CD14-positive monocyte (primary cell): ENCODE results near the gene BEST2. TPM values are rescaled to one million over a fixed set of nuclear protein-coding genes. Genes with fewer than 3 reads are reported as not detected.
A peak's percentile ranks its signal among the peaks of the same experiment; 100 is the strongest.

Experiments used
- DNase-seq, 3 donors: peaks; one replicate each; pipeline ENCODE4 v3.0.0-alpha.2; 2011 to 2022
- H2AFZ ChIP-seq: 2 replicates; pipeline ENCODE4 v1.6.0; 2012; ENCODE audit warnings: mild to moderate bottlenecking, low read depth, low read length, inconsistent platforms; ENCODE audit not compliant: insufficient read depth, poor library complexity, severe bottlenecking
- H3K27ac ChIP-seq, 2 donors: 1 replicate in 1 of 2; 2 replicates in 1 of 2; pipeline ENCODE4 v1.5.1; 2012 to 2013; ENCODE audit warnings: low read length in 2 of 2, control low read depth in 1 of 2, inconsistent platforms in 1 of 2, low read depth in 1 of 2, mild to moderate bottlenecking in 1 of 2
- H3K27me3 ChIP-seq, 2 donors: one replicate each; pipeline versions ENCODE4 v1.6.0 to v1.6.1; 2011 to 2013; ENCODE audit warnings: low read length in 2 of 2; ENCODE audit not compliant: control insufficient read depth in 2 of 2, insufficient read depth in 2 of 2
- H3K36me3 ChIP-seq, 2 donors: replicated peaks in 1 of 2; 1 replicate in 1 of 2; 2 replicates in 1 of 2; pipeline versions ENCODE4 v1.5.1 to v1.6.1; 2012 to 2013; ENCODE audit warnings: low read length in 2 of 2, control low read depth in 1 of 2, inconsistent platforms in 1 of 2, mild to moderate bottlenecking in 1 of 2; ENCODE audit not compliant: insufficient read depth in 2 of 2, control insufficient read depth in 1 of 2
- H3K4me1 ChIP-seq, 2 donors: 1 replicate in 1 of 2; 2 replicates in 1 of 2; pipeline versions ENCODE4 v1.5.1 to v1.6.1; 2012 to 2013; ENCODE audit warnings: low read length in 2 of 2, control low read depth in 1 of 2, inconsistent platforms in 1 of 2, mild to moderate bottlenecking in 1 of 2, moderate library complexity in 1 of 2; ENCODE audit not compliant: insufficient read depth in 2 of 2, control insufficient read depth in 1 of 2
- H3K4me2 ChIP-seq: replicated peaks from 2 replicates; pipeline ENCODE3; 2012; ENCODE audit warnings: low read length, moderate library complexity, mild to moderate bottlenecking; ENCODE audit not compliant: poor library complexity, severe bottlenecking; ENCODE audit errors: extremely low read depth
- H3K4me3 ChIP-seq, 3 experiments: fragments of 200-600 bp in 1 of 3; sonication (generic) in 1 of 3; replicated peaks in 1 of 3; 1 replicate in 2 of 3; 2 replicates in 1 of 3; pipeline ENCODE4 v1.5.1; 2011 to 2013; ENCODE audit warnings: low read length in 3 of 3, mild to moderate bottlenecking in 3 of 3, control low read depth in 2 of 3, low read depth in 2 of 3, inconsistent platforms in 1 of 3, moderate library complexity in 1 of 3
- H3K79me2 ChIP-seq: 2 replicates; pipeline ENCODE4 v1.6.0; 2012; ENCODE audit warnings: mild to moderate bottlenecking, control low read depth, inconsistent platforms, low read length, moderate library complexity; ENCODE audit not compliant: insufficient read depth
- H3K9ac ChIP-seq: 2 replicates; pipeline ENCODE4 v1.6.0; 2017; ENCODE audit warnings: low read length, mild to moderate bottlenecking; ENCODE audit not compliant: insufficient read depth, poor library complexity, severe bottlenecking
- H3K9me3 ChIP-seq, 2 donors: replicated peaks in 1 of 2; 1 replicate in 1 of 2; 2 replicates in 1 of 2; pipeline versions ENCODE4 v1.5.1 to v1.6.1; 2012 to 2013; ENCODE audit warnings: low read length in 2 of 2, control low read depth in 1 of 2; ENCODE audit not compliant: control insufficient read depth in 1 of 2, insufficient read depth in 1 of 2
- H4K20me1 ChIP-seq: 2 replicates; pipeline ENCODE4 v1.6.0; 2012; ENCODE audit warnings: mild to moderate bottlenecking, low read length, control low read depth, moderate library complexity; ENCODE audit not compliant: insufficient read depth
- H3K27ac Mint-ChIP-seq, 7 donors: one replicate each; pipeline ENCODE4 v1.8.0; 2020; ENCODE audit warnings: mild to moderate bottlenecking in 7 of 7, mixed read lengths in 7 of 7, moderate library complexity in 6 of 7, inconsistent platforms in 2 of 7
- H3K27me3 Mint-ChIP-seq, 3 donors: one replicate each; pipeline ENCODE4 v1.8.0; 2021 to 2022; ENCODE audit warnings: low read depth in 3 of 3, mild to moderate bottlenecking in 3 of 3, mixed read lengths in 3 of 3, moderate library complexity in 3 of 3, inconsistent platforms in 1 of 3
- H3K36me3 Mint-ChIP-seq, 2 donors: one replicate each; pipeline ENCODE4 v1.8.0; 2020; ENCODE audit warnings: mixed read lengths in 2 of 2, inconsistent platforms in 1 of 2, mild to moderate bottlenecking in 1 of 2
- H3K4me1 Mint-ChIP-seq: one replicate; pipeline ENCODE4 v1.8.0; 2020; ENCODE audit warnings: mild to moderate bottlenecking, mixed read lengths
- H3K4me3 Mint-ChIP-seq, 2 donors: one replicate each; pipeline ENCODE4 v1.8.0; 2020; ENCODE audit warnings: mild to moderate bottlenecking in 2 of 2, mixed read lengths in 2 of 2, moderate library complexity in 1 of 2
- H3K9me3 Mint-ChIP-seq, 7 donors: one replicate each; pipeline ENCODE4 v1.8.0; 2020 to 2022; ENCODE audit warnings: mixed read lengths in 7 of 7, mild to moderate bottlenecking in 6 of 7, moderate library complexity in 6 of 7, inconsistent platforms in 2 of 7
- CTCF ChIP-seq: fragments of 200-600 bp; IDR thresholded peaks from one replicate; pipeline ENCODE4 v1.8.0; 2022; ENCODE audit warnings: antibody characterized with exemption, mild to moderate bottlenecking
- WGBS: methylation state at CpG from one replicate; pipeline ENCODE4 v1.1.5; 2013; ENCODE audit warnings: missing lambda C conversion rate; ENCODE audit not compliant: insufficient coverage; 5-methylcytosine and 5-hydroxymethylcytosine counted together
- intact Hi-C, 2 donors: fragments of 100-400 bp; cut with micrococcal nuclease; formaldehyde crosslinking; loops; one replicate each; pipeline versions ENCODE4 v1.15.0 to v1.15.1; 2023
- polyA plus RNA-seq, 3 donors: library from polyadenylated mRNA; depleted of rRNA in 1 of 3; unstranded in 2 of 3; stranded (reverse) in 1 of 3; fragments of 300-500 nt in 2 of 3; fragments of >200 nt in 1 of 3; fragmentation: Illumina TruSeq in 2 of 3; gene quantifications; 1 replicate in 2 of 3; 2 replicates in 1 of 3; pipeline ENCODE4 v1.2.3, GENCODE V29; 2012 to 2021

The BEST2 gene
- polyA plus RNA-seq, 3 donors: not detected

GRCh38 chr19:12785431-12786031 is 33.9 kb downstream of the BEST2 start:
- peak overlapping the region; percentile 95 to 100 for H3K27ac ChIP-seq
- no peak overlapping the region for H3K27ac Mint-ChIP-seq
- intact Hi-C loops: loop anchor here (10.0 kb wide), 1 partner anchor 1059 kb away; no protein-coding TSS in a partner anchor
- TF ChIP-seq CTCF: no peak
- H2AFZ ChIP-seq: no peak overlapping the region
- peaks cover 0 to 2% of the 10 kb centered on the region in 2 donors for H3K36me3 Mint-ChIP-seq
- no peaks in the 10 kb centered on the region for H3K27me3 ChIP-seq
- no peaks in the 10 kb centered on the region for H3K9me3 ChIP-seq
- H3K27me3 Mint-ChIP-seq: peaks cover 0 to 5% (median 1%) of the 10 kb centered on the region in 3 donors
- H3K4me1 Mint-ChIP-seq: peaks cover 35% of the 10 kb centered on the region
- peak overlapping the region; percentile 76 for H3K4me2 ChIP-seq
- no peaks in the 10 kb centered on the region for H3K36me3 ChIP-seq
- peak overlapping the region; percentile 94 for H3K9ac ChIP-seq
- H3K4me3 Mint-ChIP-seq: no peak overlapping the region
- H4K20me1 ChIP-seq: no peaks in the 10 kb centered on the region
- H3K9me3 Mint-ChIP-seq: no peaks in the 10 kb centered on the region
- H3K4me1 ChIP-seq: peaks cover 80 to 81% of the 10 kb centered on the region in 2 donors
- peaks cover 36% of the 10 kb centered on the region for H3K79me2 ChIP-seq
- peak; percentile 80 to 90 (median 83) for DNase-seq
- H3K4me3 ChIP-seq: peak overlapping the region; percentile 29 to 100 (median 31)
- 13% methylated on average over 4 of the region's 4 CpGs for WGBS

- peaks cover 0 to 3% (median 0%) of the 10 kb centered on the region in 7 donors for H3K9me3 Mint-ChIP-seq
- peaks cover 0 to 2% of the 10 kb centered on the region in 2 donors for H3K36me3 Mint-ChIP-seq
Observed at GRCh38 chr19:12786141-12786870, 34.7 kb downstream of the BEST2 start.

More at GRCh38 chr19:12786141-12786870, 34.7 kb downstream of the BEST2 start:
- no peaks in the 10 kb centered on the region for H3K9me3 ChIP-seq
- peak overlapping the region; percentile 29 to 100 (median 31) for H3K4me3 ChIP-seq
- H3K27me3 ChIP-seq: no peaks in the 10 kb centered on the region
- peaks cover 83 to 86% of the 10 kb centered on the region in 2 donors for H3K4me1 ChIP-seq
- H3K27ac Mint-ChIP-seq: peak overlapping the region in 1 of 7 donors; percentile 100
- peak overlapping the region; percentile 76 for H3K4me2 ChIP-seq
- peak; percentile 98 to 99 (median 98) for DNase-seq
- peaks cover 44% of the 10 kb centered on the region for H3K79me2 ChIP-seq
- WGBS: under 1% methylated on average over 13 of the region's 18 CpGs
- H2AFZ ChIP-seq: no peak overlapping the region
- peaks cover 37% of the 10 kb centered on the region for H3K4me1 Mint-ChIP-seq
- peak overlapping the region; percentile 94 for H3K9ac ChIP-seq
- no peaks in the 10 kb centered on the region for H3K36me3 ChIP-seq
- intact Hi-C loops: loop anchor here (10.0 kb wide), 1 partner anchor 1058 kb away; no protein-coding TSS in a partner anchor
- peak overlapping the region; percentile 95 to 100 for H3K27ac ChIP-seq
- no peak for TF ChIP-seq CTCF
- H3K4me3 Mint-ChIP-seq: peak overlapping the region; percentile 55 to 65
- H4K20me1 ChIP-seq: no peaks in the 10 kb centered on the region
- H3K27me3 Mint-ChIP-seq: peaks cover 0 to 4% (median 1%) of the 10 kb centered on the region in 3 donors
